Measurements from ENCODE around the gene TOM1L2.

The TOM1L2 gene

DNA sequence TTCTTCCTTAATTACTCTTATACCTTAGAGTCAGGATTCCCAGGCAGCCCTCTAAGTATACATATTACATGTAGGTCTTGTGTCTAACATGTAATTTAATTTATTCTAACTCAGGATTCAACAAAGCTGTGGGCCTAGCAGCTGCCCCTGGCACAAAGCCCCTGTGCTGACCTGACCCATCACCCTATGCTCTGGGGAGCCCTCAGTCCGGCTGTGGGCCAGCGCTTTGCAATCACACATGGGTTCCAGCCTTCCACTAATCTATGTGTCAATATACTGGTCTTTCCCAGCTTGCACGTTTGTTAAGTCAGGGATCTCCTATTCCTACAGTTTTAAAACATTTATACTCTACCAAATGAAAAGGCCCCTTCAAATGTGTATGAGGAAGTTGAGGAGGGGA, 72.7 kb downstream of the TOM1L2 start:
- DNase-seq (ENCODE audit: low spot score), result no peak

DNA sequence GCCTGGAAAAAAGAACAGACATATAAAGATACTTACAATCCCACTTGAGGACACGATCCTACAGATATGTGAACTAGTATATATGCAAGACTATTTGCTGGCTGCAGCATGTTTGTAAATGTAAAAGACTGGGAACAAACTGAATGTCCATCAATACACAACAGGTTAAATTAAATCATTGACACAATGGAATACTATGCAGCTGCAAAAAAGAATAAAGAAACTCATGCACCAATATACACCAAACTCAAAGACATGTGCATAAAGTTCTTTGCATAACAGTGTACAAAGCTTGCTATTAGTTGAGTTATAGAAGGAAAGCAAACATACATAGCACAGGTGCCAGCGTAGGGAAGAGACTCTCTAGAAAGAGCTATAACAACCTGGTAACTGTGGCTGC, 73.5 kb downstream of the TOM1L2 start:
- DNase-seq (ENCODE audit: low spot score), result no peak

DNA sequence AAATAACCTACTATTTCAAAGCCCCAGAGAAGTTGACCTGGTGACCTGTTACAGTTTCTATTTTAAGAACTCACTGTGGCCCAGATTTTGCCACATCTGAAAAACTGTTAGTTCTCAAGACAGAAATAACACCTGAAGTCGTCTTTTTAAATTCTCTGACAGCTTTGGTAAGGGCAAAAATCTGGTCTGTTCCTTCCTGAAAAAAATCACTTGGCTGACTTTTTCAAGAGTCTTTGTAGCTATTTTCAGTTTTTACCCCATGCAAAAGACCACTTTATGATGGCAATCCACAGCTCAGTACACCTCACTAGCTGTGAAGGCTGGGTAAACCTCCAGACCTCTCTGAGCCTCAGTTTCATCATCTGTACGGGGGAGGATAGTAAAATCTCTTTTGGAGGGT, 74.8 kb downstream of the TOM1L2 start:
- no peak for DNase-seq (ENCODE audit: low spot score)

DNA sequence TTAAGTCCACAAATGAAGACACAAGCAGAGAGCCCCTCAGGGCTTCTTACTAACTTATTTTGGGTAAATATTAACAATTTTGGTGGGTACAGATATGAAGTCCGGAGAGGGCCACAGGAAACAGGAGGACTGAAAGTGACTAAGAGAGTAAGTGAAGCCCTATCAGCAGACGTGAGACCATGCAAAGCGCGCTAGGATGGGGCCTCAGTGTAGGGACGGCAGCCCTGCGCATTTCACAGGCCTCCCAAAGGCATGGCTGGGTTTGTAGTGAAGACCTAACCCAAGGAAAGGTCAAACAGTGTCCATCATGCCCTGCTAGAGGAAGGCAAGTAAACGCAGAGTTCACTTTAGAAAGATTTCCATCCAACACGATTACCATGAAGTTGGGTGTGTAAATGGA, 75.5 kb downstream of the TOM1L2 start:
- DNase-seq (ENCODE audit: low spot score), result no peak

DNA sequence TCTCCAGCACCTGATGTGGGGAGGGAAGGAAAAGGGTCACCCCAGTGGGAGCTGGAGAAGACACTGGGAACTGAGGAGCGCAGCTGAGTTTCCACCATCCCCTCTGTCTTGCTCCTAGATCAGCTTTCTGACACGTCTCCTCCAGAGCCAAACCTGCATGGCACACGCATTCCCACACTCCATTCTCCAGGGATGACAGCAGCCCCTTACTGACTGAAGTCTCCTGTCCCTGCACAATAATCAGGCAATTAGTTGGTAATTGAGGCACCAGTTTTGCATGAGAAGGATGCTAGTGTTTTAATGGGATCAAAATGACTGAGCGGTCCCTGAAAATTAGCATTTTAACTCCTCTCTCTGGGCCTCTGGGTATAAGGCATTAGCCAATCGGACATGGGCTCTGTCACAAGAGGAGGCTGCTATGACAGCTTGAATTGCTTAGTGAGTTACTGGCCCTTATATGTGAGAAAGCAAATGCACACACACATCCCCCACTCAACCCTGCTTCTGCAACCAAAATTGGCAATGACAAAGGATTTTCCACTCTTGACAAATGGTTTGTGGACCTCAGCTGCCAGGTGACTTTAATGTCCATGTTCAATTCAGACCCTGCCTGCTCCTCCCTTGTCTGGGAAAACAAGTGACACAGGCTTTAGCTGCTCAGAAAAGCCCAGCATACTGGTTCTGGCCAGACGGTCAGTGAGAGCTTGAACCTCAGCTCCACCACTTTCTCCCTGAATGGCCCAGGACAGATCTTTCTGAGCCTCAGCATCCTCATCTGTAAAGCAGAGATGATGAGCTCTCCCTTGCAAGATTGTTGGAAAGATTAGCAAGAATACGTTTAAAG, 78.2 kb downstream of the TOM1L2 start:
- no peak for DNase-seq (ENCODE audit: low spot score)

DNA sequence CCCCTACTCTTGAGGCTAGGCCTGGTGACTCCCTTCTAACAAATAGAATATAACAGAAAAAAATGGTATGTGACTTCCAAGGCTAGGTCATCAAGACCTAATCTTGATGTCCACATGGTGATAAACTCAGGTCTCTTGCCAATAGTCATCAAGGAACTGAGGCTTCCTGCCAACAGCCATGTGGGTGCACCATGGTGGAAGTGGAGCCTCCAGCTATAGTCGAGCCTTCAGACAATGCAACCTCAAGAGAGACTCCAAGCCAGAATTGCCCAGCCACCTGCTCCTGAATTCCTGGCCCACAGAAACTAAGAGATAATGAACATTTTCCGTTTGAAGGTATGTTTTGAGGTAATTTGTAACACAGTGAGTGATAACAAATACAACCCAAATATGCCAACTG, 79.5 kb downstream of the TOM1L2 start:
- no peak for DNase-seq (ENCODE audit: low spot score)

DNA sequence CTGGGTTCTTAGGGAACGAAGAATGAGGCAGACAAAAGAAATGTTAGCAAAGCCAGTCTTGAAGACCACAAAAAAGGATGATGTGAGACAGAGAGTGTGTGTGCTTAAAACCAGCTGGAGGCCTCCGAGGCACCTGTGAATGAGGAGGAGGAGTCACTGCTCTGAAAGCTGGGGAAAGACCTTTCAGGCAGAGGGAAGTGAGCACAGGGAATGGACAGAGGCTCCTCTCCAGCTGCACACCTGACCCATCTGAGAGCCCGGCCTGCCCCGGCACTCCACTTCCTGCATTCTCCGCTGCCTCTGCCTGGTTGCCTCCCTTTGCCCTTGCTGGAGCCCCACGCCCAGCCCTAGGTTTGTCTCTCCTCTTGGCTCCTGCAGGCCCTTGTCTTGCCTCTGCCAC, 80.2 kb downstream of the TOM1L2 start:
- DNase-seq (ENCODE audit: low spot score), result no peak

DNA sequence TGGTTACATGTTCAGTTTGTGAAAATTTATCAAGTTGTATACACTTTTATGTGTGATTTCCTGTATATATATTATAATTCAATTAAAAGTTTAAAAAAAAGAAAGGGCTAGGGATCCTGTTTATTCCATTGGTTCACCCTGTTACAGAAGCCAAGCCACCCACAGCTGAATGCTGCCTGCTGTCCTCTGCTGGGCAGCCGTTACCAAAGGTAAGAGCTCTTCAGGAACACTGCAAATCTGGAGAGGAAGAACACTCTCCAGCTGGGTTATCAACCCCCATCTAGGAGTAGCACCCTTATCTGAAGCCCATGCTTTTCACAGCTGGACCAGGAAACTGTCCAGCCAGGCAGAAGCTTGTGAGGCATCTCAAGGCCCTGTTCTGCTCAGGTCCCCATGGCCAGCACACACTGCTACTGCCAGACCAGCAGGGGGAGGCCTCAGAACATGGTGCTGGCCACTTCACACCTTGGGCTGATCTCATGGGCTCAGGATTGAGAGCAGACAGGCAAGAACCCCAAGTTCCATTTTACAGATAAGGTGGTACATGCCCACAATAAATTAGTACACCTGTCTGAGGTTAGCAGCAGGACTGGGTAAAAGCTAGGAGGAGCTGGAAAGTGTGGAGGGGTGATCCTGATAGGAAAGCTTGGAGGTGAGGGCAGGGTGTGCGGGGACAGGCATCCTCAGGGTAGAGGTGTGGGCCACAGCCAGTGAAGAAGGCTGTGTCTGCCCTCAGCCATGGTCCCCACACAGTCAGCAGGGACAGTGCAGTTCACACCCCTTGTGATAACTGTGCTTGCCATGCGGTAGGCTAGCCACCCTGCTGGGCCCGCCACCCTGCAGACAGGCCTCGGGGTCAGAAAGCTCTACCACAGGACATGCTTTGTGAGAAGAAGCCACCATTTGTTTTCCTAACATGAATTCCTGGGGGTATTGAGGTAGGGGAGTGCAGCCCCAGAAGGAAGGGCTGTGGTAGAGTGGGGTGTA, 81.1 kb downstream of the TOM1L2 start:
- no peak for DNase-seq (ENCODE audit: low spot score)

DNA sequence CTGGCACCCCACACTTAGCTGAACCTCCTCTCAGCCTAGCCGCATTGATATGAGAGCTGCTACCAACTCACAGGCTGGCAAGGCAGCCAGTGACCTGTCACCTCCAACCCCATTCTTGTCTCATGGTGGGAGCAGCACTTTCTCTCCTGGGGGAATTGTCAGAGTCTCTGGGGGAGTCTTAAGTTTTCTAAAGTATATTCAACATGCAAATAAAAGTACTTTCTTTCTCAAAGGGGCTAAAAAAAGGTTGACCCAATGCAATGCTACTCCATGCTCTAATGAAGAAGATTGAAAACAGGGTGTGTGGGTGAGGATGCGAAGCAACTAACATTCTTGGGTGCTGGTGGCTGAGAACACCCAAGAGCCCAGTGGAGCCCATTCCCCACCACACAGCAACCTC, 82.3 kb downstream of the TOM1L2 start:
- no peak for DNase-seq (ENCODE audit: low spot score)

DNA sequence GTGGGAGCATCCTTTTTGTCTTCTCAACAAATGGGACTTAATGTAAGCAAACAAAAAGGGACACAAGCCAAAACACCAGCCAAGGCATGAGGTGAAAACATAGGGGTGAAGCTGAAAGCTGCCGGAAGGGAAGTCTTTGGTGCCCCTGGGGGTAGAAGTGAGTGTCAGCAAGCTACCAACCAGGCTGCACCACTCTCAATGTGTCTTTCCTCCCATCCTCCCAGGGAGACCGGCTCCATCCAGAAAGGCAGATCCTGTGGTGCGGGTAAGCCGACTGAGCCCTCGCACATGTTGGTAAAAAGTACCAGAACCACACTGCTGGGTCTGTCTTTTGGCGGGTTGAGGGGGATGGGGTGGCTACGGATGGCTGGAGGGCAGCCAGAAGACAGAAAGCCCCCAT, 83.4 kb downstream of the TOM1L2 start:
- no peak for DNase-seq (ENCODE audit: low spot score)

DNA sequence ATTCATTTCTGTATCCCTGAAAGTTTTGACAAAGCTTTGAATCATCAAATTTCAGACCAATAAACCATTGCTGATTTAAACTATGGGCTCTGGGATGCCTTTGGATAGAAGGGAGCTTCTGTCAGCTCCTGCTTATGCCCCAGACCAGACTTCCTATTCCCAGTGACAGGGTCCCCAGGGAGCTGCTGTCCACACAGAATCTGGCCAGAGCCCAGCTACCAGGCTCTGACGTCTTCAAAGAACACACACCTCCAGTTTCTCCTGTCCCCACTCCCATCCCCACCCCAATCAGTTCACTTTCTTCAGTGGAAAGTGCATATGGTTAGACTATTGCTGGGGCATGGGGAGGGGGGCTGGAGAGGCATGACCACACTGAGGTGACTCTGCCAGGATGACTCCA, 83.8 kb downstream of the TOM1L2 start:
- DNase-seq (ENCODE audit: low spot score), result no peak

DNA sequence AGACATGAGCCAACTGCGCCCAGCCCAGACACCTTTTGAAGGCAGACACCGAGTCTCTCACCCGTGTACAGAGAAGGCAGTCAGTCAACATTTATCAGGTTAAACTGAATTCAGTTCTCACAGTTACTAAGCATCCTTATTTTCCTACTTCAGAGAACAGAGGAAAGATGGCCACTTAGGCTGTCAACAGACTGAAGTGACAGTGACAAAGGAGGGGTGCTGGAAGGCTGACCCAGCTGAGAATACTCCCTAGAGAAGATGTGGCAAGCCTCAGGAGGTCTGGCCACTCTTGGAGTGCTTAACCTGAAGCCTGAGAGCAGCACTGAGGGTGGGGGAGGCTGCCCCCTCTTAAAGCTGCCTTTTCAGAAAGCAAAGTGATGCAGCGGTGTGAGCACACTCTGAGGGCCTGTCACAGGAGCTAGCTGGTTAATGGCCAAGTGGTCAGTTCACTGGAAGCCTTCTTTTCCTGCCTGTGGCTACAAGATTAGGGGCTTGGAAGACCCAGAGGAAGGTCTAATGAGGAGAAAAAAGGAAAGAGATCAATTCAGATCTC, 84.4 kb downstream of the TOM1L2 start:
- no peak for DNase-seq (ENCODE audit: low spot score)

DNA sequence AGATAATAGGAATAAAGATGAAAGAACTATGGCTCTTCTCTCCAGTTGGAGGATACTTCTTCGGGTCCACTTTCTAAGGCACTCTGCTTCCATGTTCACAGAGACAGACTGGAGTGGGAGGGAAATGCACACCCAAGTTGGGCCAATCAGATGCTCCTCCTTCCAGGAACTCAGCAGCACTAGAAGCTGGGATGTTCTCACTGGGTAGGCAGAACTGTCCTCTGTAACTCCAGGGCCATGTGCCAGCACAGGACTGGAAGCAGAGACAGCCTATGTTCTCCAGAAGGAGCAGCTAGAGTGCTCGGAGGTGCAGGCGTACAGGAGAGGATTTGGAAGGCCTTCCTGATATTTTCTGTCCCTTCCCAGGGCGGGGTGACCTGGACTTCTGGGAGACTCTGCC, 85.5 kb downstream of the TOM1L2 start:
- no peak for DNase-seq (ENCODE audit: low spot score)

DNA sequence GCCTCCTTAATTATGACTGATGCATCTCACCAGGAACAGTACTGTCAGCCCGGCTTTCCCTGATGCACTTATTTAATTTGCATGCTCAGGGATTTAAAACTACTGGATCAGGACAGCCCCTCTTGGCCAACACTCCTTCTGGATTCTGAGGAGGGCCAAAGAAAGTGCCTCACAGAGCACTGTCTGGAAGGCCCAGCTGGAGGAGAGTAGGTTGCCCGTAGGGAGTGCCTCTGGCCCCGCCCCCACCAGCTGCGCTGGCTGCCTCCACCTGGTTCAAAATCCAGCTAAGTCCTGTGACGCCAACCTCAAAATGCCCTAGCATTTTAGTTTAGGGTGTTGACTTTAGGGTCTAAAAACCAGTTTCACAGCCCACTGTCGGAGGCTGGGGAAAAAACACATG, 86.0 kb downstream of the TOM1L2 start:
- no peak for DNase-seq (ENCODE audit: low spot score)

DNA sequence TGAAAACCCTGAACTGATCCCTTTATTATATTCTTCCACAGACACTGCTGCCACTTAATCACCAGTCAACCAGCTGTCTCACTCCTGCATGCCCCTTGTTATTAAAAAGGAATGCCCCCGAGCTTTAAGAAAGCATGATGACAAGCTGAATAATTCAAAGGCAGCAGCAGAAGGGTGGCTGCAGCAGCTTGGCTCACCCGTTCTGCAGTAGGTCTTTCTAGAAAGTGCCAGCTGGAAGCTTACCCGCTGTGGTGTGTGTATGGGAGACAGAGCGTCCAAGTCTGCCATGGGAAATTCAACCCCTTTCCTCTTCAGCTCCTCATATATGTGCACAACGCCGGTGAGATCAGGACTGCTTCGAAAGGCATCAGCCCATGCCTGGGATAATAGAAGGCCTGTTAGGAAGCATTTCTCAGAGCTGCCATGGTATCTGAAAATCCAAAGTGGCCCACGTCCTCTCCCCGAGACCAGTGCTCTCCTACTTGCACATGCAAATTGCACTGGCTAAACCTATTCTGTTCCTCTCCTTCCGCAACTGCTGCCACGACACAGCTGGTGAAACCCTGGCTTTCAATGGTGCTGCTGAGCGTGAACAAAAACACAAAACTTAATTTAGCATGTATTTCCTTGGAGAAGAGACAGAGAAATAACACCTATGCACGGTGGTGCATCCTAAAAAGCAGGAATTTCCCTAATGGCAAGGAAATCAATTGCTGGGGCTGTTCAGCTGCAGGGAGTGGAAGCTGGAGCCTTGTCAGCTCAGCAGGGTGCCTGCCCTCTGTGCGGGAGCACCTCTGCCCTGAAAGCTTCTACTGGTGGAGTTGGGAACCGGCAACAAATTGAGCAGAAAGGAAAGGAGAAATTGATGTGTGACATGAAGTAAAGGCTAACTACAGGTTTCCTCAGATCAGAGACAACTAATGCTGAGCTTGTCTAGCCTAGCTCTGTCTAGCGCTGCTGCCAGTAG, 87.5 kb downstream of the TOM1L2 start:
- DNase-seq (ENCODE audit: low spot score), result peak; percentile 43

DNA sequence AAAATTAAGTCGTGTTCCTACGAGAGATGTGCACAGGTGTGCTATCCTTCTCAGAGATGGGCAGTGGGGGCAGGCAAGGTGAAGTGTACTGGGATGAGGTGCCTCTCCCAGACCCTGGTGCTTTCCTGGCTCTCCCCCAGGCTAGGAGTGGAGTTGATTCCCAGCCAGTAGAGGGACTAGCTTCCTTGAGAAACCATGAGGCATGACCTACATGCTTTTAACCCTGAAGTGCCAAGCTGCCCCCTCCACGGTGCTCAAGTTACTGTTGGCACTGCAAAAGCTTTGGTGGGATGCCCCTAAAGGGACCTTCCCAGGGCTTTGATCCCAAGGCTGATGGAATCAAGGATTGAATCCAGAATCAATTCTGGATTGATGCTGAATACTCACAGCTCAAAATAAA, 88.4 kb downstream of the TOM1L2 start:
- no peak for DNase-seq (ENCODE audit: low spot score)

DNA sequence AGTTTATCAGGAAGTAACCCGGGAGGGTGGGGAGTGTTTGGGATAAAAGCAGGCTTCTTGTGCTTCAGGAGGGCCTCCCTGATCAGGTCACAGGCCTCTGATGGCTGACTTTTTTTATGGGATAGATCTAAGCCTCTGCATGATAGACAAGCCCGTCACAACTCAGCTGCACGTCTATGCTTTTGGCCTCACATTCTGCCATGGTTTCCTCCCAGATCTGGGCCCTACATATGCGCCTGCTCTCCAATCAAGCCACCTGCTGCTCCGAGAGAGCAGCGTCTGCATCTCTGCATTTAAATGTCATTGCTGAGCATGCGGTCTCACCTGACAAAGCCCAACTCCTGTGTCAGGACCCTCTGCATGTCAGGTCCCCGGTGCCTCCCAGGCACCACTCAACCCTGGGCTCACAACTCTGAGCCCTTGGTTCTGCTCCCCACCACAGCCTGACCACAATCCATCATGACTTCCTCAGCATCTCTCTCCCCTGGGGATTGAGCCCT, 90.1 kb downstream of the TOM1L2 start:
- DNase-seq (ENCODE audit: low spot score), result no peak

DNA sequence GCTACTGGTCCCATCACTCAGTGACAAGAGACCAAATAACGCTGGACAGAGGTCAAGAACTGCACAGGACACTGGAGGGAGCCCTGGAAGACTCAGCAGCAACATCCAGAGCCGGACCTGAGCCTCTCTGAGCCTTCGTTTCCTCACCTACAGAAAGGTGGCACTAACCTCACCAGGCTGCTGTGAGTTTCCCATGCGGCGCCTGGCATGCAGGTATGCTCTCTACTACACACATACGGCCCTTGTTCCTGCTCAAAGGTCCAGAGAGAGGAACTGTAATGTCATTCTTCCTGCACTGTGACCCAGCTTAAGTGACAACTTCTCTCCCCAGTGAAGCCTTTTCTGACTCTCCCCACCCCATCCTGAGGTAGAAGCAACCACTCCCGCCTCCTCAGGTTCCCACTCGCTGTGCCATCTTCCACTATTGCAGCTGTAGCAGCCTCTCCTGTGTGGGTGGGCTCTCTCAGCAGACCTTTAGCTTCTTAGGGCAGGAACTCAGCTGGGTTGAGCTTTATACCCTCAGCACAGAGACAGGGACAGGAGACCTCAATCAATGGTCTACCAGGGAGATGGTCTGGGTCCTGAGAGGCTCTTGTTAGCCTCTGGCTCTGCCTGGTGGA, 91.5 kb downstream of the TOM1L2 start:
- no peak for DNase-seq (ENCODE audit: low spot score)

DNA sequence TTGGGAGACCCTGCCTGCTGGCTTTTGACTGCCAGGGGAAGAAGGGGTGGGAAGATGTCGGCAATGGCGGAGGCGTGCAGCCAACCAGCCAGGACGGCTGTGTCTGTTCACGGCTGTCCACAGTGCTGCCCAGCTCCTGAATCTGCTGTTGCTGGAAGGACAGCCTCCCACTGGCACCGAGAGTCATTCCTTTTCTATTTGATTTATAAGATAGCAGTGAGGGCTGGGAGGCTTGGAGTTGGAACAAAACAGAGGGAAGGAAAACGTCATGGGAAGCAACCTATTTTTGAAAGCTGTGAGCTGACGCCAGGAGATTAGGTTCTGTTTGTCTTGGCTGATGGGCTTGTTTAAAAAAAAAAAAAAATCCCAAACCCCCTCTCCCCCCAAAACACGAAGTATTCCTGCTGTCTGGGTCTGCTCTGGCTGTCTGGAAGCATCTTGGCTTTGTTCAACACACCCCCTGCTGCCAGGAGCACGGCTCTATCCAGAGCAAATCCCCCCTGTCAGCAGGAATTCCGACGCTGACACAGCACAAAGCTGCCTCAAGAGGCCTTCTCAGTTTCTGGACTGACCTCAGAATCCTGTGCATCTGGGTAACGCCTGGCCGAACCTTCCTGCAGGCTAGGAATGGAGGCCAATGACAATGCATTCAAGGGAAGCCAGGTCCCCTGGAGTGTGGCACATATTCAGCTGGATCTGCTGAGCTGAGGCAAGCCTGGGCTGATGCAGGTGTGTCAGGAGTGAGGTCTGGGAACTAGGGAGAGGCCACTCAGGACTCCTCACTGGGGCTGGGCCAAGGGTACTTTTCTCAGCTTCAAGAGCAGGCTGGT, 94.5 kb downstream of the TOM1L2 start:
- DNase-seq (ENCODE audit: low spot score), result peak; percentile 49

DNA sequence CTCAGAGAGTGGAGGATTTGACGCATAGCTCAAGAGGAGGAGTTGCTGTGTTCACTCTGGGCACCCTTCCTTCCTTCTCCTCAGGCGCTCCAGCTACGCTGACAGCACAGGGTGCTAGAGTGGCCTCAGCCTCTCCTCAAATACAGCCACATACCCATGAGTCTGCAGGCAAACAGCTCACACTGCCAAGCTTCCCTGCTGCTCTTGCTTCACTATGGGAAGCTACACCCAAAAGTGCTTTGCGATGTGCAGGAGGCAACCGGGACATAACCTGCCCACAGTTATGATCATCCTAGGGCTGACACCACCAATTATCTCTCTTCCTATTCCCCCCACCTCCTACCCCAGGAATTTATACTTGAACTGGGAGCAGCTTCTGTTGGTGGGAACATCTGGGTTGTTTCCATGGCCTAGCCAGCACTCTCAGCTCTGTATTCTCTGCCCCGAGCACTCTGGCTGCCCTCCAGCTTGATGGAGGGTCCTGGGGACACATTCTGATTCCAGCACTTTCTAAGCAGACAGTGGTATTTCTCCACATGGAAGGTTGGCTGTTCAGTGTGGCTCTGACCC, 95.2 kb downstream of the TOM1L2 start:
- no peak for DNase-seq (ENCODE audit: low spot score)
